Mesangial cell (primary cell): ENCODE results near the gene TPTE. TPM values are rescaled to one million over a fixed set of nuclear protein-coding genes. Genes with fewer than 3 reads are reported as not detected.

ENCODE experiments used
- total RNA-seq: library from RNA; depleted of rRNA; stranded (reverse); fragments of >200 nt; gene quantifications from 2 replicates; pipeline ENCODE4 v1.2.3, GENCODE V29; 2015

Gene TPTE
- not detected in 2 replicates for total RNA-seq

DNA sequence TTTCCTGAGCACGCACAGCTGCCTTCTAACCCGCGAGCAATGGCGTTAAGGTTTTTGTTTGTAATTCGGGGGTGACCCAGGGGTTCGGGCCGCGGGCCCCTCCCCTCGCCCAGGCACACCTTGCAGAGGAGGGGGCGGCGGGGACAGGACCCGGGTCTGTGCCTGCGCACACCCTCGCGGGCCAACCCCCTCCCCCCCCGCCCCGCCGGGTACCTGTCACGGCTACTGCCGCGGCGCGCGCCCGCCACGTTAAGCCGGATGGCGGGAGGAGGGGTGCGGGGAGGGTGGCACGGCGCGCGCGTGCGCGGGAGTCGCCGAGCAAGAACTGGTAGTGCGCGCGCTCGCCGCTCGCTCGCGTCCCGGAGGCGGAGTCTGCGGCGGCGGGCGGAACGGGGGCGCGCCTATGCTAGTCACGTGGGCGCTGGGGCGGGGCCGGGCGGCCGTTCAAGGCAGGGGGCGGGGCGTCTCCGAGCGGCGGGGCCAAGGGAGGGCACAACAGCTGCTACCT lies at the start of gene TPTE:
TPTE (plus strand) TSS at position 493 of the 508 bp plus-strand sequence. CDS start 17,141 bp downstream, outside the sequence.

